ENCODE measurements around the gene API5.
"Not testable (repeated sequence)": the region's sequence is repeated elsewhere in the genome, so short reads cannot be mapped to it uniquely, and the experiment has no call there.

Gene API5

GRCh38 chr11:43311791-43312607 lies at the start of gene API5:
Gene API5, plus strand, starts transcription at chr11:43311996. Its CDS starts 132 bp downstream, at chr11:43312128.
- DNase-seq: peak; percentile 78 to 93

DNA sequence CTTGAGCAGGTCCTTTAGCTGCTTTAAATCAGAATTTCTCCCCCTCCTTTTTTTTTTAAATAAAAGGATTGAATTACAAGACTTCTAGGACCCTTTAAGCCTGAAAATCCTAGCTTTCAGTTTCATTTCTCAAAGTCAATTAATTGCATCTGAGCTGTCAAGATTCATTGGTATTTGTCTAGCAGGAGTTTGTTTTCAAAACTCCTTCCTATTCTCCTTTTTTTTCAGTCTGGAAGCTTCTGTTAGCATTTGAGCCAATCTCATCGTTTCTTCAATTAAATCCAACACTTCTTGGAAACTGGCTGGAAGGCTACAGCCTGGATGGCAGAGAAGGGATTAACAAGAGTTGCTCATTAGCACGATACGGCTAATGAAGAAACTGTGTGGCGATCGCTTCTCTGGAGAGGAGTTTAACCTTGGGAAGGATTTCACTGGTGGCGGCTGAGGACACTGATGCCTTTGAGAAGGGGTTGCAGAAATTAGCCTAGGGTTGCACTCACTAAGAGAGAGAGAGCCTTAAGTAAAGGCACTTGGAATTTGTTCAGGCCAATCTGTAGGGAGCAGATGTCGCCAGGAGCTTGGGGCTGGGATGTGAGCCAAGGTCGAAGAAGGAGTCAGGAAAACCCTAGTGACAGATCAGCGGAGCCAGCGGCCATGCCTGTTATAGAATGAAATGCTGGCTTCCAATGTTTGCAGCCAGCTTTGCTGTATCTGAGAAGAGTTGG lies 43.8 kb upstream of the API5 start:
- no peak for DNase-seq

- DNase-seq: no peak
These were observed 43.0 kb upstream of the API5 start for GRCh38 chr11:43268786-43269185.

DNA sequence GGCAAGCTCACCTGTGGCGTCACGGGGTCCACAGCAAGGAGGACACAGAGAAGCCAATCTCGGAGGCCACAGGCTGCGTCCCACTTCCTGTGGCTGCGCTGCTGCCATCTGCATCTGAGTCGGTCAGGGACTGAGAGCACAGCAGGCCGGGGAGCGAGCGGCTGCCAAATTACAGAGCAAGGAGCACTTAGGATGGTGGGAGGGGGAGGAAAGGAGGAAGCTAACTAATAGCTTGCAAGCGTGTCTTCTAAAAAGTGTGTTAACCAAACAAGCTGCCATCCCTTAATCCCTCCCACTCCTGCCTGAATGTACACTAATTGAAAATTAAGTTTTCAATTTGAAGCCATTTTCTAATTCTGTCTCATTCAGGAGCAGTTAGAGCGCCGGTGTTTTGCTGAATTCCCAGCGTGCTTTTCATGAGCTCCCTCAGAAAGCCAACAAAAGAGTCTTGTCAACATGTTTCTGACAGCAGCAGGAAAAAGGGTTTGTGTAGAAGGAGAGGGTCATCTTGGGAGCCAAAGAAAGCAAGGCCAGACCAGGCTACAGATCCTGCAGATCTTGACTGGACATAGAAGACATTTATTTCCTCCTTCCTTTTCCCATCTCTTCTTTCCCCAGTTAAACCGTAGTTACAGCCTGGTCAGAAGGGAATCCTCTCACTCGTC lies 42.4 kb upstream of the API5 start:
- DNase-seq: no peak

DNA sequence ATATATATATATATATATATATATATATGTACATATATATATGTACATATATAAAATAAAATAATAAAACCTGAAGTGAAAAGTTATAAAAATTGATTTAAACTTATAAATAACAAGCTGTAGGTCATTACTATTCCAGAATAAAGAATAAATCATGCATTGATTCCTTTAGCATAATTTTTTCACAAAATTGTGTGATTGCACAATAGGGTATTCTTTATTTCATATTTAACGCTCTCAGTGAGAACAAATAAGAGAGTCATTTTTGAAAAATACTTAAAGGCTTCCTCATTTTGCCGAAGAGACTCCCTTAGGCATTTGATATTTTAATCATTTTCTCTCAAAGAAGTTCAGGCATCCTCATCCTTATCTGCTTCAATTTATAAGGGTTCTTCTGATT lies 41.3 kb upstream of the API5 start:
- no peak for DNase-seq

DNA sequence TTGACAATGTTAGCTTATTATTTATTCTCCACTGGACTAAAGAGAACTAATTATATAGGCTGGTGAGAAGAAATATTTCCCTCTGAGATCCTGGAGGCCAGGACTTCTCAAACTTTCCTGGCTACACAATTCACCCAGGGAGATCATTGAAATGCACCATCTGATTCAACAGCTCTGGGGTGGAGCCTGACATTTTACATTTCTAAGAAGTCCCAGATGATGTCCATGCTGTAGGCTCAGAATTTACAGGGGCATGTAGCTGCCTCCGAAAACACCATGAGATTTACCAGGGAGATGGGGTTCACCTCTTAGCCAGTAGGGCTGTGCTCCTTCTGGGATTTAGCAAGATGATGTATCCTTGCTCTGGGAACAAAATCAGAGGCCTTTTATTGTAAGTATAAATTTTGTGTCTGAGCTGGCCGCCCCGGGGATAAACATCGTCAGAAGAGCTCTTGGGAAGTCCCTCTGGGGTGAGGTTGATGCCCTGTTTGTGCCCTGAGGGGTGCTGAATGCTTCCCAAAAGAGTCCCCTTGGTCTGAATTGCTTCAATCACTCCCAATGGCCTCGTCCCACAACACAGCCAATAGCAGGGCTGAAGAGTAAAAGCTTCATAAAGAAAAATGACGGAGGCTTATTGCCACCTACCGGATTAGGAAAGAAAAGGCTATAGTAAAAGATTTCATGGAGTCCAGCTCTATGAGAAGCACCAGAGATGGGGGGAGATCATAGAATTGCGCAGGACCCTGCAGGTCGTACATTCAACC lies 33.4 kb upstream of the API5 start:
- DNase-seq: peak in 1 of 2 donors; percentile 6

DNA sequence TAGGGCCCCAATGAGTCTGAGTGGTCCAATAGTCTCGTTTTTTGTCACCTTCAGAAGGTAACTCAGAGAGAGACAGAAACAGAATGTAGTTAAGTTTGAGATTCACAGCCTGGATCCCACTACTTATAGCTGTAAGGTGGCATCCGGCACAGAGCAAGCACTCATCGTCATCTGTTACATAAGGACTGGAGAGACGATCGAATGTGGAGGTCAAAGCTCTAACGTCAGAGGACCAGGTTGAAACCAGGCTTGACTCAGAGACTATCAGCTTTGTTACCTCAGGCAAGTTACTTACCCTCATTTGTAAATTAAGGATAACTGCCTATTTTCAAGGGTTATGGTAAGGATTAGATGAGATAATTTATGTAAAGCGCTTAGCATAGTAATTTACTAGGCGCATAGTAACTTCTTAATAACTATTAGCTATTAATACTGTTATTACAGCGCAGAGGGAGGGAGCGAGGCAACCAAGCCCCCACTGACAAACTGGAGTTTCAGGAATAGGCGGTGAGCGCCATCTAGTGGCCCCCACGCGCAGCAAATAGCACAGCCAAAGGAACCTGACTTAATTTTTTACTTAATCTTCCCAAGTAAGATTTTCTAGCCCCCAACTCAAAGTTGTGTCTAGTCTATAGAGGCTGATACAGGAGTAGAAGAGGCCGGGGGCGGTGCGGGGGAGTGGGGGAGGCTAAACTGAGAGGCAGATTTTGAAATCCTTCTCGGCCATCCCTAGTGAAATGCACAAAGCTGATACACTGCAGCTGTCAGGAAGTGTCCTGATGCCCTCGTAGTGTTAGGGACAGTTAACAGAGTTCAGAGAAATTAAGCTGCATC lies 29.0 kb upstream of the API5 start:
- no peak for DNase-seq

- DNase-seq: no peak
These were observed 26.0 kb upstream of the API5 start for GRCh38 chr11:43285826-43286225.

DNA sequence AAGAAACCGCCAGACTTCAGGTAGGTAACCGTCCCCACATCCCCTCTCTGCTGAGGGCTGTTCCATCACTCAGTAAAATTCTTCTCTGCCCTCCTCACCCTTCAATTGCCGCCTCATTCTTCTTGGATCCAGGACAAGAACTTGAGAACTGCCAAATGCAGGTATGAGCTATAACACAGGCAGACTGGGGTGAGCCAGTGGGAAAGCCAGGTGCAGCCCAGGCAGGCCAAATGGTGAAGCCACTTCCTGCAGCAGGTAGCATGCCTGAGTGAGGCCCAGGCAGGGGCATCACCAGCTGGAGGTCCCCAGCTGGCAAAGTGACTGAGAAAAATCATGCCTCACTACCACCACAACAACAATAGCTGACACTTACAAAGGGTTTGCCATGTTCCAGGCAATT lies 22.4 kb upstream of the API5 start:
- no peak for DNase-seq

GRCh38 chr11:43298397-43298796 lies 13.4 kb upstream of the API5 start:
- DNase-seq: no peak

- DNase-seq: no peak
These were observed 4.2 kb downstream of the API5 start for GRCh38 chr11:43315966-43316365.

DNA sequence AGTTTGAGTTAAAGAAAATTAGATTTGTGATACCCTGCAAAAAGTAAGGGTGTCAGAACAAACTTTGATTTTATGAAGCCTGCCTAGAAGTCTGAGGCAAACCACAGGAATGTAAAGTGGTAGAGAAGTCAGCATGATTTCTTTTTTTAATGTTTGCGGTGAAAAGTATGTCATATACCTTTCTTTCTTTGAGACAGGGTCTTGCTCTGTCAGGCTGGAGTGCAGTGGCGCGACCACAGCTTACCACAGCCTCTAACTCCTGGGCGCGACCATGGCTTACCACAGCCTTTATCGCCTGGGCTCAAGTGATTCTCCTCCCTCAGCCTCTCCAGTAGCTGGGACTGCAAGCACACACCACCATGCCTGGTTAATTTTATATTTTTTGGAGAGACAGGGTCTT lies 4.7 kb downstream of the API5 start:
- no peak for DNase-seq

DNA sequence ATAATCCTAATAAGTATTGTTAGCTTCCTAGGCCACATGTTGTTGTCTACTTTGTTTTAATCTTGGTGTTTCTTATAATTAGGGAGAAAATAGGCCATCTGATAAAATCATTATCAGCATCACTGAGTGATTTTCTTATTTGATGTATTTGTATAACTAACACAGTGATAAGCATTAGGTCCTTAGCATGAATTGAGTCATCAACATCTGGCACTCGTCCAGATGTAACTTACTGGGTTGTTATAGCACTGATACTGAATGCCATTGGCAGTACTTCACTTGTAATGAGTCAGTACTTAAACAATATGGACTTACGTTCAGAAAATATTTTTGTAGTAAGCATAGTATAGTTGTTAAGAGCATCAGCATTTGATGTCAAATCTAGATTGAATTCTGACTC lies 16.2 kb downstream of the API5 start:
- DNase-seq: no peak

GRCh38 chr11:43328482-43328881 lies 16.7 kb downstream of the API5 start:
- DNase-seq: no peak

DNA sequence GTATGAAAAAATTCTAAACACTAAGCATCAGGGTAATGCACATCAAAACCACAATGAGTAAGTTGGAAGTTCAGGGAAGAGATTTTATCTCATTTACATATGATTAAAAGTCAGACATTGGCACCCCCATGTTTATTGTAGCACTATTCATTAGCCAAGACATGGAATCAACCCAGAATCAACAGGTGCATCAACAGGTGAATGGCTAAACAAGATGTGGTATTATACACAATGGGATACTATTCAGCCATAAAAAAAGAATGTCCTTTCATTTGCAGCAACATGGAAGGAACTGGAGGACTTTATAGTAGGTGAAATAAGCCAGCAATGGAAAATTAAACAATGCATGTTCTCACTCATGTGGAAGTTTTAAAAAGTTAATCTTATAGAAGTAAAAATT lies 29.4 kb downstream of the API5 start:
- no peak for DNase-seq

- not testable (repeated sequence) for DNase-seq
These were observed 39.6 kb downstream of the API5 start for GRCh38 chr11:43351426-43351825.

- DNase-seq: no peak
These were observed 42.5 kb downstream of the API5 start for GRCh38 chr11:43354311-43354710.

DNA sequence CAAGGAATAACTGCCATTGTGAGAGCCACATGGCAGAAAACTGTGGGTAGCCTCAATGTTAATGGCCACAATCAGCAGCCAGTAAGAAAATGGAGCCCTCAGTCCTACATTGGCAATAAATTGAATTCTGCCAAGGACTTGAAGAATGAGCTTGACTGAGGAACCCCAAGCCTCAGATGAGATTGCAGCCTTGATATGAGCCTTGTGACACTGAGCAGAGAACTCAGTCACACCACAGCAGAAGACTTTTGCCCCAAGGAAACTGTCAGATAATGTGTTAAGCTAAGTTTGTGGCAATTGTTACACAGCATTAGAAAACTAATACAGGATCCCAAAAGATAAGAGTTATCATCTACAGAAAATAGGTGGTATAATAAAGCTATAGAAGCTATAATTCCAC lies 44.5 kb downstream of the API5 start:
- no peak for DNase-seq

DNA sequence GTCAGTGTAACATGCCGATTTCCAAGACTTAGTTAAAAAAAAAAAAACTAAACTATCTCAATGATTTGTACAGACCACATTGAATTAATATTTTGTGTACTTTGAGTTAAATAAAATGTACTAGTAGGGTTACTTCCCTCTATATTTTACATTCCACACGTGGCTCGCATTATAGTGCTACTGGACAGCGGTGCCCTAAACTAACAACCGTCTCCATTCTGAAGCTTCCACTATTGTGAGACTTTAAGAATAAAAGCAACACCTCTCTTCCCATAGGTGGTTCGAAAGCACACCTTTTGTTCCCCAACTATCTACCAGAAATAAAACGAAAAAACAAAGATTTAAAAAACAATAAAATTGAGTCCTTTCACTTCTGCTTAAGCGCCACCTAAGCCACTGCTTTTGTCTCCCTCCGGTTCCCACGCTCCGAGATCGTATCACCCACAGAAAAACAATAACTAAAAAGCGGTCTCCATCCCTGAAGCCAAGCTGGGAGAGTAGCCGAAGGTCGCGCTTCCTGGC lies 46.5 kb downstream of the API5 start:
- DNase-seq: no peak

DNA sequence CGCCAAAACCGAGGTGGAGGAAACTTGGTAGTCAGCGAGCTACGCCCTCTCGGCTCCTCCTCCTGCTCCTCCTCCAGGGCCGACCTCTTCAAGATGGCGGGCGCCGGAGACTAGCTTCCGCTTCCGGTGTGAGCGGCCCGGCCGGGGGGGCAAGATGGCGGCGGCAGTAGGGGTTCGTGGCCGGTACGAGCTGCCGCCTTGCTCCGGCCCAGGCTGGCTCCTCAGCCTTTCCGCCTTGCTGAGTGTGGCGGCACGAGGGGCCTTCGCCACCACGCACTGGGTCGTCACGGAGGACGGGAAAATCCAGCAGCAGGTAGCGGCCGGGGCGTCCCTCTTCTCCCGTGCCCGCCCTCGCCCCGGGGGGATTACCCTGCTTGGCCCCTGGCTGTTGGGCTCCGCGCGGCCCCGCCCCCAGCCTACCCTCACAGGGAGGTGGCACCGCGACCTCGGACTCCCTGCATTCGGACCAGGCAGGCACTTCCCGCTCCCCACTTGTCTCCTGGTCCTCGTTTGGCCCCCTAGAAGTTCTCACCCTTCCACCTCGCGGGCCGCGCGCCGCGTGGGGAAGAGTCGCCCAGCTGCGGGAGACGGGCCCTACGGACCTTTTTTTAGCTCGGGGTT lies 47.1 kb downstream of the API5 start, which contains the start of gene TTC17:
Gene TTC17, plus strand, starts transcription at position 120 of the 621 bp plus-strand sequence. Its CDS starts 35 bp downstream, at position 155.
- peak; percentile 84 for DNase-seq

DNA sequence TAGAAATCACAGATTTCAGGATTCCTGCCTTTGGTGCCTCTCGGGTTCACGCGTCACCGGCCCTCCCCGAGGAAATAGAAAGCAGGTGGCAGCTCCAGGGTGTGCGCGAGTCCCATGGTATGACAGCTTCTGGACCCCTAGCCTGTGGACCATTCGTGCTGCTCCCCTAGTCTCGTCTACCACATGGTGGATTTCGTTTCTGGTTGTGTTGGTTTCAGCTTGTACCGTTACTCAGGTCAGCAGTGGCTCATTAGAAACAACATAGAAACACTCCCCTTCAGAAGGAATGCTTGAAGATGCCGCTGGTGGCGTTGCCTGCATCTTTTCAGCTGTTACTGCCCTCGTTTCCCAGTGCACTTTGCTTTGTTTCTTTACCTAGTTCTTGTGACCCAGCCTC lies 47.6 kb downstream of the API5 start:
- DNase-seq: peak in 1 of 2 donors; percentile 29

Data from bone marrow (tissue), 2 donors.